SK-N-SH treated with all-trans-retinoic acid at 6 μM for 48 hours (cell line): ENCODE data around the gene KIF13A.

ENCODE experiments used
- ATAC-seq: fragments of 200-7000 bp; cut with Tn5 transposase; 3 replicates; pipeline ENCODE4 v1.9.1; 2020; ENCODE audit warnings: mild to moderate bottlenecking, moderate library complexity
- ARNTL ChIP-seq: fragments of 450-650 bp; formaldehyde crosslinking; IDR thresholded peaks from 2 replicates; pipeline ENCODE4 v1.5.0; 2020; ENCODE audit warnings: low read depth, mild to moderate bottlenecking, moderate library complexity, borderline replicate concordance
- BACH2 ChIP-seq: fragments of 250-450 bp; sonication (Bioruptor Pico); IDR thresholded peaks from 2 replicates; pipeline ENCODE4 v1.9.0; 2021; ENCODE audit warnings: mild to moderate bottlenecking, borderline replicate concordance
- CSDC2 ChIP-seq: fragments of 250-450 bp; sonication (Bioruptor Pico); IDR thresholded peaks from 2 replicates; pipeline ENCODE4 v1.5.0; 2020; ENCODE audit warnings: mild to moderate bottlenecking, moderate library complexity
- CSRNP3 ChIP-seq: fragments of 250-450 bp; sonication (Bioruptor Pico); IDR thresholded peaks from 2 replicates; pipeline ENCODE4 v1.5.1; 2021; ENCODE audit warnings: mild to moderate bottlenecking, moderate library complexity
- ESRRG ChIP-seq: fragments of 250-450 bp; sonication (Bioruptor Pico); IDR thresholded peaks from 2 replicates; pipeline ENCODE4 v1.6.1; 2021; ENCODE audit warnings: mild to moderate bottlenecking
- GLIS3 ChIP-seq: fragments of 250-450 bp; sonication (Bioruptor Pico); IDR thresholded peaks from 2 replicates; pipeline ENCODE4 v1.5.0; 2020; ENCODE audit warnings: mild to moderate bottlenecking, moderate library complexity
- ISL1 ChIP-seq: fragments of 250-450 bp; sonication (Bioruptor Pico); IDR thresholded peaks from 2 replicates; pipeline ENCODE4 v2.1.2; 2022; ENCODE audit warnings: mild to moderate bottlenecking, moderate library complexity
- OSR1 ChIP-seq: fragments of 250-450 bp; sonication (Bioruptor Pico); IDR thresholded peaks from 2 replicates; pipeline ENCODE4 v1.8.0; 2022; ENCODE audit warnings: moderate library complexity, mild to moderate bottlenecking, inconsistent platforms
- PATZ1 ChIP-seq: fragments of 250-450 bp; sonication (Bioruptor Pico); IDR thresholded peaks from 2 replicates; pipeline ENCODE4 v1.8.0; 2020; ENCODE audit warnings: mild to moderate bottlenecking, moderate library complexity, borderline replicate concordance
- PPARA ChIP-seq: fragments of 250-450 bp; sonication (Bioruptor Pico); IDR thresholded peaks from 2 replicates; pipeline ENCODE4 v1.5.0; 2020; ENCODE audit warnings: mild to moderate bottlenecking, borderline replicate concordance
- RARB ChIP-seq: fragments of 250-450 bp; sonication (Bioruptor Pico); IDR thresholded peaks from 2 replicates; pipeline ENCODE4 v1.8.0; 2021; ENCODE audit warnings: mild to moderate bottlenecking, moderate library complexity
- SNAI2 ChIP-seq: fragments of 250-450 bp; sonication (Bioruptor Pico); IDR thresholded peaks from 2 replicates; pipeline ENCODE4 v1.5.0; 2020; ENCODE audit warnings: mild to moderate bottlenecking, moderate library complexity
- TCF4 ChIP-seq: fragments of 250-450 bp; sonication (Bioruptor Pico); IDR thresholded peaks from 2 replicates; pipeline ENCODE4 v1.8.0; 2021; ENCODE audit warnings: mild to moderate bottlenecking, moderate library complexity, borderline replicate concordance
- TOX ChIP-seq: fragments of 250-450 bp; sonication (Bioruptor Pico); IDR thresholded peaks from 2 replicates; pipeline ENCODE4 v1.8.0; 2021; ENCODE audit warnings: mild to moderate bottlenecking, moderate library complexity, borderline replicate concordance
- TSHZ2 ChIP-seq: fragments of 250-450 bp; sonication (Bioruptor Pico); IDR thresholded peaks from 2 replicates; pipeline ENCODE4 v1.5.0; 2020; ENCODE audit warnings: mild to moderate bottlenecking, moderate library complexity
- ZFP30 ChIP-seq: fragments of 450-650 bp; formaldehyde crosslinking; IDR thresholded peaks from 2 replicates; pipeline ENCODE4 v1.5.0; 2022; ENCODE audit warnings: mild to moderate bottlenecking, moderate library complexity
- ZNF70 ChIP-seq: fragments of 450-650 bp; formaldehyde crosslinking; IDR thresholded peaks from 2 replicates; pipeline ENCODE4 v1.5.0; 2020; ENCODE audit warnings: mild to moderate bottlenecking, moderate library complexity
- ZNF8 ChIP-seq: fragments of 450-650 bp; formaldehyde crosslinking; IDR thresholded peaks from 2 replicates; pipeline ENCODE4 v1.5.0; 2020; ENCODE audit warnings: mild to moderate bottlenecking, moderate library complexity
- TF ChIP-seq, protein P1 (sequence below): fragments of 250-450 bp; sonication (Bioruptor Pico); IDR thresholded peaks from 2 replicates; pipeline ENCODE4 v1.8.0; 2021; ENCODE audit warnings: low read depth, mild to moderate bottlenecking, moderate library complexity, borderline replicate concordance

Gene KIF13A

GRCh38 chr6:17881085-17881858 is 106.2 kb downstream of the KIF13A start:
- no peak for TF ChIP-seq PATZ1 (CRISPR knock-in tag)
- TF ChIP-seq ESRRG (CRISPR knock-in tag): no peak
- TF ChIP-seq TCF4 (CRISPR knock-in tag): no peak
- TF ChIP-seq CSDC2 (CRISPR knock-in tag): no peak
- no peak for TF ChIP-seq BACH2 (CRISPR knock-in tag)
- TF ChIP-seq ZNF70 (CRISPR knock-in tag): no peak
- no peak for TF ChIP-seq OSR1 (CRISPR knock-in tag)
- TF ChIP-seq RARB (CRISPR knock-in tag): no peak
- TF ChIP-seq ISL1: no peak
- no peak for TF ChIP-seq TOX (CRISPR knock-in tag)
- TF ChIP-seq GLIS3 (CRISPR knock-in tag): no peak
- TF ChIP-seq ZNF8 (CRISPR knock-in tag): no peak
- no peak for TF ChIP-seq TSHZ2 (CRISPR knock-in tag)
- no peak for TF ChIP-seq CSRNP3 (CRISPR knock-in tag)
- TF ChIP-seq, protein P1, sequence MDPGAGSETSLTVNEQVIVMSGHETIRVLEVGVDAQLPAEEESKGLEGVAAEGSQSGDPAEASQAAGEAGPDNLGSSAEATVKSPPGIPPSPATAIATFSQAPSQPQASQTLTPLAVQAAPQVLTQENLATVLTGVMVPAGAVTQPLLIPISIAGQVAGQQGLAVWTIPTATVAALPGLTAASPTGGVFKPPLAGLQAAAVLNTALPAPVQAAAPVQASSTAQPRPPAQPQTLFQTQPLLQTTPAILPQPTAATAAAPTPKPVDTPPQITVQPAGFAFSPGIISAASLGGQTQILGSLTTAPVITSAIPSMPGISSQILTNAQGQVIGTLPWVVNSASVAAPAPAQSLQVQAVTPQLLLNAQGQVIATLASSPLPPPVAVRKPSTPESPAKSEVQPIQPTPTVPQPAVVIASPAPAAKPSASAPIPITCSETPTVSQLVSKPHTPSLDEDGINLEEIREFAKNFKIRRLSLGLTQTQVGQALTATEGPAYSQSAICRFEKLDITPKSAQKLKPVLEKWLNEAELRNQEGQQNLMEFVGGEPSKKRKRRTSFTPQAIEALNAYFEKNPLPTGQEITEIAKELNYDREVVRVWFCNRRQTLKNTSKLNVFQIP: no peak
- no peak for ATAC-seq

- no peak for TF ChIP-seq ARNTL
- TF ChIP-seq PPARA: no peak
- TF ChIP-seq RARB (CRISPR knock-in tag): no peak
- no peak for TF ChIP-seq SNAI2 (CRISPR knock-in tag)
- TF ChIP-seq, protein P1: no peak
- no peak for TF ChIP-seq TCF4 (CRISPR knock-in tag)
- ATAC-seq: peak; percentile 48
These were observed 108.3 kb downstream of the KIF13A start for GRCh38 chr6:17879184-17879583.

DNA sequence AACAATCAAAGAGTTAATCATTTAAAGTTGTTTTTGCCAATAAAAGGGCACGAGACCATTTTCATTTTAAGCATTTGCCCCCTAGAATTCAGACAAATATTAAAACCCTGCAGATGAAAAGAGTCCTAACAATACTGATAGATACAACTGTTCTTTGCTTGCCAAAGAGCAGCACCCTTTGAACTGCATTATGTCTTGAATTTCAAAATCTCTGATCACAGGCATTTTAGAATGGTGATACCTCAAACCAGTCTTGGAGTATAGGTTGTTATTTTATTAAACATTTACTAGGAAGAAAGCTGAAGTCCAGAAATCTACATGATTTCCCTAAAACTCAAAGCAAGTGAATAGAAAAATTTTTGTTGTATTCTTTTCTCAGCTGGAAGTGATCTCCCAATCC is 108.7 kb downstream of the KIF13A start:
- TF ChIP-seq TCF4 (CRISPR knock-in tag) (no peak), ARNTL (no peak)
- ATAC-seq: no peak

GRCh38 chr6:17877895-17878440 is 109.5 kb downstream of the KIF13A start:
- peak; percentile 12; the same call in 2 of the 3 replicates for ATAC-seq
- TF ChIP-seq ZFP30 (CRISPR knock-in tag) (no peak), SNAI2 (CRISPR knock-in tag) (no peak), ARNTL (no peak), TSHZ2 (CRISPR knock-in tag) (no peak), OSR1 (CRISPR knock-in tag) (no peak), PATZ1 (CRISPR knock-in tag) (no peak)
